H1 (cell line): ENCODE data around the gene RAB35. TPM values are rescaled to one million over a fixed set of nuclear protein-coding genes. Genes with fewer than 3 reads are reported as not detected.

Source experiments
- CTCF ChIA-PET: fragments of 300-600 bp; sonication (Branson Sonifier 250); formaldehyde crosslinking; loops from one replicate; lab custom pipeline; 2021; ENCODE audit not compliant: partially characterized antibody; lab: Charles Lee
- POLR2A ChIA-PET: fragments of 300-600 bp; sonication (Branson Sonifier 250); formaldehyde crosslinking; loops from one replicate; lab custom pipeline; 2021; ENCODE audit warnings: inconsistent platforms; ENCODE audit not compliant: partially characterized antibody; lab: Charles Lee
- DNase-seq, 2 experiments: peaks; one replicate each; pipeline versions ENCODE4 v3.0.0 to v3.0.0-alpha.2; 2010 to 2022; ENCODE audit warnings: low spot score in 2 of 2, low read depth in 1 of 2, mixed read lengths in 1 of 2
- FAIRE-seq: peaks from 2 replicates; lab custom pipeline; 2011; peaks lifted over from hg19 to GRCh38; lab: Jason Lieb, UNC
- H2AFZ ChIP-seq: 2 replicates; pipeline ENCODE4 v1.8.1; 2012; ENCODE audit warnings: low read length, inconsistent platforms
- H2AK5ac ChIP-seq: 2 replicates; pipeline ENCODE4 v1.6.1; 2013; ENCODE audit warnings: low read depth, low read length
- H2BK120ac ChIP-seq: replicated peaks from 2 replicates; pipeline ENCODE3; 2013; ENCODE audit warnings: low read depth, low read length, inconsistent platforms
- H2BK12ac ChIP-seq: 2 replicates; pipeline ENCODE4 v1.6.1; 2013; ENCODE audit warnings: low read depth, low read length
- H2BK15ac ChIP-seq: 2 replicates; pipeline ENCODE4 v1.6.1; 2013; ENCODE audit warnings: low read length
- H2BK20ac ChIP-seq: 2 replicates; pipeline ENCODE4 v1.6.1; 2013; ENCODE audit warnings: low read length
- H2BK5ac ChIP-seq: 2 replicates; pipeline ENCODE4 v1.6.1; 2013; ENCODE audit warnings: low read depth, low read length
- H3K14ac ChIP-seq: 2 replicates; pipeline ENCODE4 v1.6.1; 2013; ENCODE audit warnings: inconsistent platforms; ENCODE audit not compliant: insufficient read length
- H3K18ac ChIP-seq: 2 replicates; pipeline ENCODE4 v1.6.1; 2013; ENCODE audit warnings: low read length; ENCODE audit errors: extremely low read depth
- H3K23ac ChIP-seq: 2 replicates; pipeline ENCODE4 v1.6.1; 2013; ENCODE audit warnings: inconsistent platforms; ENCODE audit not compliant: insufficient read length
- H3K23me2 ChIP-seq: 2 replicates; pipeline ENCODE4 v1.6.1; 2013; ENCODE audit warnings: low read depth, low read length
- H3K27ac ChIP-seq: 2 replicates; pipeline ENCODE4 v1.6.1; 2011; ENCODE audit warnings: low read depth, low read length, inconsistent platforms
- H3K27me3 ChIP-seq, 4 experiments: replicated peaks in 1 of 4; 1 replicate in 1 of 4; 2 replicates in 3 of 4; pipeline versions ENCODE4 v1.6.1 to v1.8.1; 2011 to 2013; ENCODE audit warnings: low read length in 3 of 4, mild to moderate bottlenecking in 3 of 4, inconsistent platforms in 2 of 4, mixed read lengths in 2 of 4, moderate library complexity in 1 of 4; ENCODE audit not compliant: control insufficient read depth in 3 of 4, insufficient read depth in 3 of 4; ENCODE audit errors: extremely low read depth in 1 of 4
- H3K36me3 ChIP-seq, 4 experiments: 2 replicates each; pipeline versions ENCODE4 v1.6.1 to v1.8.1; 2011 to 2013; ENCODE audit warnings: mild to moderate bottlenecking in 4 of 4, low read length in 3 of 4, moderate library complexity in 2 of 4, control low read depth in 1 of 4, inconsistent platforms in 1 of 4; ENCODE audit not compliant: insufficient read depth in 4 of 4, control insufficient read depth in 2 of 4
- H3K4ac ChIP-seq: replicated peaks from 2 replicates; pipeline ENCODE3; 2013; ENCODE audit warnings: low read length, low read depth, mixed read lengths, inconsistent platforms; ENCODE audit not compliant: insufficient read length
- H3K4me1 ChIP-seq, 4 experiments: replicated peaks in 1 of 4; 1 replicate in 1 of 4; 2 replicates in 3 of 4; pipeline versions ENCODE4 v1.6.1 to v1.8.1; 2011 to 2013; ENCODE audit warnings: low read length in 3 of 4, inconsistent platforms in 2 of 4, mixed read lengths in 1 of 4; ENCODE audit not compliant: insufficient read depth in 4 of 4, control insufficient read depth in 3 of 4
- H3K4me2 ChIP-seq, 2 experiments: 2 replicates each; pipeline versions ENCODE4 v1.6.1 to v1.8.1; 2011 to 2013; ENCODE audit warnings: low read depth in 2 of 2, low read length in 2 of 2, control low read depth in 1 of 2, inconsistent platforms in 1 of 2, mild to moderate bottlenecking in 1 of 2; ENCODE audit not compliant: insufficient read depth in 1 of 2
- H3K4me3 ChIP-seq, 4 experiments: fragments of 200-600, 300-600 bp in 1 of 4; sonication (generic), shearing (Covaris generic), sonication (Bioruptor Twin) in 1 of 4; 2 replicates each; pipeline versions ENCODE4 v1.5.1 to v1.8.1; 2011 to 2016; ENCODE audit warnings: low read length in 4 of 4, low read depth in 3 of 4, control low read depth in 2 of 4, inconsistent platforms in 2 of 4, mild to moderate bottlenecking in 2 of 4, mixed read lengths in 1 of 4, moderate library complexity in 1 of 4; ENCODE audit not compliant: insufficient read depth in 2 of 4; ENCODE audit errors: extremely low read depth in 1 of 4
- H3K56ac ChIP-seq: replicated peaks from 2 replicates; pipeline ENCODE3; 2013; ENCODE audit warnings: low read depth, mild to moderate bottlenecking, mixed read lengths, low read length, inconsistent platforms; ENCODE audit not compliant: insufficient read length
- H3K79me1 ChIP-seq: 2 replicates; pipeline ENCODE4 v1.6.1; 2013; ENCODE audit warnings: low read depth, low read length, control low read depth
- H3K79me2 ChIP-seq, 2 experiments: 2 replicates each; pipeline versions ENCODE4 v1.6.1 to v1.8.1; 2012 to 2013; ENCODE audit warnings: low read length in 2 of 2, mild to moderate bottlenecking in 2 of 2, inconsistent platforms in 1 of 2; ENCODE audit not compliant: insufficient read depth in 2 of 2, control insufficient read depth in 1 of 2
- H3K9ac ChIP-seq, 4 experiments: replicated peaks in 1 of 4; 1 replicate in 1 of 4; 2 replicates in 3 of 4; pipeline versions ENCODE4 v1.6.1 to v1.8.1; 2011 to 2013; ENCODE audit warnings: low read depth in 3 of 4, low read length in 3 of 4, control low read depth in 2 of 4, mild to moderate bottlenecking in 2 of 4, moderate library complexity in 2 of 4, inconsistent platforms in 1 of 4; ENCODE audit errors: extremely low read depth in 1 of 4
- H3K9me3 ChIP-seq, 2 experiments: 2 replicates each; pipeline versions ENCODE4 v1.6.1 to v1.8.1; 2012 to 2013; ENCODE audit warnings: mild to moderate bottlenecking in 2 of 2, moderate library complexity in 2 of 2, control low read depth in 1 of 2, inconsistent platforms in 1 of 2, low read depth in 1 of 2, low read length in 1 of 2, mixed read lengths in 1 of 2; ENCODE audit not compliant: insufficient read depth in 2 of 2
- H4K20me1 ChIP-seq, 2 experiments: replicated peaks in 1 of 2; 2 replicates each; pipeline versions ENCODE3 to v1.8.1; 2011 to 2013; ENCODE audit warnings: inconsistent platforms in 2 of 2, low read length in 2 of 2, mild to moderate bottlenecking in 1 of 2; ENCODE audit not compliant: insufficient read depth in 2 of 2, control insufficient read depth in 1 of 2
- H4K5ac ChIP-seq: 2 replicates; pipeline ENCODE4 v1.6.1; 2013; ENCODE audit warnings: low read length, low read depth, mixed read lengths, inconsistent platforms; ENCODE audit not compliant: insufficient read length
- H4K8ac ChIP-seq: 2 replicates; pipeline ENCODE4 v1.8.0; 2013; ENCODE audit warnings: mild to moderate bottlenecking, moderate library complexity, low read length, inconsistent platforms; ENCODE audit not compliant: insufficient read depth; ENCODE audit errors: extremely low read depth
- H4K91ac ChIP-seq: replicated peaks from 2 replicates; pipeline ENCODE3; 2013; ENCODE audit warnings: low read length, mixed read lengths, inconsistent platforms; ENCODE audit not compliant: insufficient read length
- BACH1 ChIP-seq: IDR thresholded peaks from 2 replicates; pipeline ENCODE4 v1.6.1; 2012; ENCODE audit warnings: low read length, improper control_type of control experiment
- CHD2 ChIP-seq: IDR thresholded peaks from 2 replicates; pipeline ENCODE4 v1.6.1; 2012; ENCODE audit warnings: low read length, improper control_type of control experiment
- PHF8 ChIP-seq: fragments of 200-600 bp; sonication (generic); conservative IDR thresholded peaks from 2 replicates; pipeline ENCODE4 v1.7.1; 2012; ENCODE audit warnings: low read depth, mild to moderate bottlenecking, inconsistent platforms, low read length, moderate library complexity
- POLR2A ChIP-seq, 2 experiments: IDR thresholded peaks; 1 replicate in 1 of 2; 2 replicates in 1 of 2; pipeline ENCODE4 v1.6.1; 2011; ENCODE audit warnings: low read depth in 2 of 2, low read length in 2 of 2, mild to moderate bottlenecking in 2 of 2; ENCODE audit errors: control extremely low read depth in 1 of 2
- POU5F1 ChIP-seq: IDR thresholded peaks from 2 replicates; pipeline ENCODE4 v1.6.1; 2011; ENCODE audit warnings: low read depth, mild to moderate bottlenecking, low read length, moderate library complexity
- RBBP5 ChIP-seq: IDR thresholded peaks from 2 replicates; pipeline ENCODE4 v1.7.1; 2012; ENCODE audit warnings: low read depth, mild to moderate bottlenecking, inconsistent platforms, low read length, moderate library complexity, borderline replicate concordance
- SUZ12 ChIP-seq: fragments of 200-600 bp; sonication (generic); IDR thresholded peaks from 2 replicates; pipeline ENCODE4 v1.6.1; 2012; ENCODE audit warnings: mild to moderate bottlenecking, inconsistent platforms, low read length, moderate library complexity, mixed read lengths
- TBP ChIP-seq: IDR thresholded peaks from 2 replicates; pipeline ENCODE4 v1.6.1; 2011; ENCODE audit warnings: low read depth, low read length, improper control_type of control experiment
- ZNF274 ChIP-seq: IDR thresholded peaks from 2 replicates; pipeline ENCODE4 v1.7.0; 2012; ENCODE audit warnings: low read length, borderline replicate concordance; ENCODE audit errors: extremely low read depth
- whole genome bisulfite sequencing, 2 experiments: shearing (Covaris generic) in 1 of 2; methylation state at CpG; one replicate each; pipeline versions ENCODE4 v1.1.6 to v1.1.7; 2013 to 2015; ENCODE audit warnings: low lambda C conversion rate in 2 of 2, mixed read lengths in 2 of 2, inconsistent platforms in 1 of 2, low coverage in 1 of 2, missing lambda C conversion rate in 1 of 2; ENCODE audit not compliant: insufficient replicate concordance in 2 of 2, insufficient coverage in 1 of 2, insufficient read length in 1 of 2; ENCODE audit errors: extremely low coverage in 1 of 2, missing lambda C conversion rate in 1 of 2; 5-methylcytosine and 5-hydroxymethylcytosine counted together
- polyA plus RNA-seq, 7 experiments: library from polyadenylated mRNA; depleted of rRNA in 3 of 7; stranded (reverse) in 5 of 7; unstranded in 2 of 7; fragments of >200 nt in 5 of 7; fragments of 200-250 nt in 2 of 7; gene quantifications; 1 replicate in 5 of 7; 2 replicates in 1 of 7; 4 replicates in 1 of 7; pipeline versions ENCODE4 v1.2.1 to v1.2.3, GENCODE V29; 2011 to 2013; ENCODE audit warnings: missing spikeins in 2 of 7, mixed read lengths in 2 of 7
- total RNA-seq: library from RNA; stranded (reverse); fragmentation: NEBNext Ultra II Directional; extraction: Animal tissue kit (Norgen Biotek cat#: 25700); gene quantifications from 2 replicates; pipeline ENCODE4 v1.2.1, GENCODE V29; 2021
- TF ChIP-seq, protein P1 (sequence below): IDR thresholded peaks from 2 replicates; pipeline ENCODE4 v1.6.1; 2011; ENCODE audit warnings: low read length, improper control_type of control experiment

Gene RAB35
- total and polyA plus RNA-seq, 2 of the 8 experiments (the other 6 are each of a cell fraction or from before 2014, with no cell fraction given) = 33.4 to 39.0 TPM

DNA sequence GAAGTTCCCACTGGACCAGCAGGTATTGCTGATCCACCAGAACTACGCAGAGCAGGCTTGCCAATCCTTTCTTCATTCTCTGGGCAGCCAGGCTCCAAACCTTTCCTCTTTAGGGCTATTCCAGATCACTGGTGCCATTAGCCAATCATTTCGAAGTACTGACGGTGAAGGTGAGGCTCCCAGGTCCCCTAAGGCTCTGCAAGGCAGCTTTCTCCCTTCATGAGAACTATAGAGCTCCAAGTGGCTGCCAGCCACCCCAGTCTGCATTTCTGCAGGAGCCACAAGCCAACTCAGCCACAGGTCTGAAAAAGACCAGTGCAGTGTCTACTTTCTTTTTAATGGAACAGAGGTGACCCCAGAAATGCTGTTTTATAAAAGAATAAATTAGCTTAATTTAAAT is 48.7 kb downstream of the RAB35 start:
- no peaks in the 10 kb centered on the region for H3K23me2 ChIP-seq
- peaks cover 0 to 3% (median 0%) of the 10 kb centered on the region in 4 experiments; a peak in 3 of 8 replicates for H3K36me3 ChIP-seq
- no peaks in the 10 kb centered on the region for H3K79me1 ChIP-seq
- no peak overlapping the region for H3K23ac ChIP-seq
- no peak overlapping the region for H2AFZ ChIP-seq
- no peak overlapping the region for H4K5ac ChIP-seq
- no peaks in the 10 kb centered on the region for H3K9me3 ChIP-seq
- no peaks in the 10 kb centered on the region for H3K27me3 ChIP-seq
- no peak overlapping the region for H3K4me3 ChIP-seq
- 75% methylated on average over 3 of the region's 3 CpGs; no CpG with 5 or more reads in 1 of the 2 experiments for WGBS, 2 experiments
- POLR2A ChIA-PET = interaction anchor here (0.8 kb wide), 1 partner anchor 133 kb away, joined by 3 read pairs; the partner anchor contains the start of gene RPLP0
- H3K18ac ChIP-seq = no peak overlapping the region
- H2BK12ac ChIP-seq = no peak overlapping the region
- no peak for FAIRE-seq
- no peak overlapping the region for H3K9ac ChIP-seq
- H2BK20ac ChIP-seq = no peak overlapping the region
- peaks cover 0 to 4% (median 1%) of the 10 kb centered on the region in 4 experiments; a peak in 2 of 7 replicates for H3K4me1 ChIP-seq
- no peak overlapping the region for H3K4ac ChIP-seq
- no peak overlapping the region for H4K91ac ChIP-seq
- no peak overlapping the region for H3K4me2 ChIP-seq
- TF ChIP-seq SUZ12 (no peak), BACH1 (no peak), POLR2A (IDR thresholded peaks at IDR 0.05; ENCODE audit: control extremely low read depth in 1 of 2, low read depth in 2 of 2, low read length in 2 of 2) (no peak), RBBP5 (no peak), POU5F1 (no peak), ZNF274 (no peak), TBP (no peak), CHD2 (no peak), PHF8 (no peak)
- TF ChIP-seq, protein P1, sequence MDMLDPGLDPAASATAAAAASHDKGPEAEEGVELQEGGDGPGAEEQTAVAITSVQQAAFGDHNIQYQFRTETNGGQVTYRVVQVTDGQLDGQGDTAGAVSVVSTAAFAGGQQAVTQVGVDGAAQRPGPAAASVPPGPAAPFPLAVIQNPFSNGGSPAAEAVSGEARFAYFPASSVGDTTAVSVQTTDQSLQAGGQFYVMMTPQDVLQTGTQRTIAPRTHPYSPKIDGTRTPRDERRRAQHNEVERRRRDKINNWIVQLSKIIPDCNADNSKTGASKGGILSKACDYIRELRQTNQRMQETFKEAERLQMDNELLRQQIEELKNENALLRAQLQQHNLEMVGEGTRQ = no peak
- H3K79me2 ChIP-seq = no peaks in the 10 kb centered on the region
- H2BK5ac ChIP-seq = no peak overlapping the region
- CTCF ChIA-PET = interaction anchor here (2.0 kb wide), 1 partner anchor 13 kb away, joined by 7 read pairs; no protein-coding TSS in a partner anchor
- DNase-seq = no peak
- no peak overlapping the region for H2BK15ac ChIP-seq
- no peak overlapping the region for H3K56ac ChIP-seq
- no peak overlapping the region for H2AK5ac ChIP-seq
- no peak overlapping the region for H2BK120ac ChIP-seq
- H4K8ac ChIP-seq = no peak overlapping the region
- no peaks in the 10 kb centered on the region for H4K20me1 ChIP-seq
- H3K27ac ChIP-seq = no peak overlapping the region
- no peak overlapping the region for H3K14ac ChIP-seq
